SK-N-SH (cell line): ENCODE results near the gene APPL2.

Experiments
- CTCF ChIP-seq: fragments of 200-600 bp; sonication (generic); IDR thresholded peaks from 2 replicates; pipeline ENCODE4 v1.6.1; 2017; ENCODE audit warnings: antibody characterized with exemption, mild to moderate bottlenecking, moderate library complexity
- EP300 ChIP-seq, 2 experiments: IDR thresholded peaks; 2 replicates each; pipeline versions ENCODE4 v1.4.0 to v1.6.1; 2012; ENCODE audit warnings: borderline replicate concordance in 1 of 2, low read depth in 1 of 2, low read length in 1 of 2
- FOXM1 ChIP-seq: IDR thresholded peaks from 2 replicates; pipeline ENCODE4 v1.4.0; 2012; ENCODE audit warnings: low read depth, mild to moderate bottlenecking
- JUND ChIP-seq: IDR thresholded peaks from 2 replicates; pipeline ENCODE4 v1.4.0; 2012
- PBX3 ChIP-seq: IDR thresholded peaks from 2 replicates; pipeline ENCODE4; 2012
- RFX5 ChIP-seq: IDR thresholded peaks from 2 replicates; pipeline ENCODE4 v1.6.1; 2012; ENCODE audit warnings: mild to moderate bottlenecking, improper control_type of control experiment, low read length
- TAF1 ChIP-seq: IDR thresholded peaks from 2 replicates; pipeline ENCODE4 v1.6.1; 2012; ENCODE audit warnings: low read depth, mild to moderate bottlenecking, low read length, moderate library complexity, borderline replicate concordance
- TCF12 ChIP-seq: IDR thresholded peaks from 2 replicates; pipeline ENCODE4 v1.4.0; 2012
- TF ChIP-seq, protein P1 (sequence below): fragments of 150-350 bp; IDR thresholded peaks from 2 replicates; pipeline ENCODE4 v1.6.1; 2017; ENCODE audit warnings: antibody characterized with exemption, low read length, low read depth, borderline replicate concordance

- TF ChIP-seq FOXM1 (no peak), CTCF (no peak), JUND (no peak), TAF1 (no peak), EP300 (IDR thresholded peaks at IDR 0.05; ENCODE audit: borderline replicate concordance in 1 of 2, low read depth in 1 of 2, low read length in 1 of 2) (no peak), RFX5 (no peak), TCF12 (no peak), PBX3 (no peak)
- TF ChIP-seq, protein P1, sequence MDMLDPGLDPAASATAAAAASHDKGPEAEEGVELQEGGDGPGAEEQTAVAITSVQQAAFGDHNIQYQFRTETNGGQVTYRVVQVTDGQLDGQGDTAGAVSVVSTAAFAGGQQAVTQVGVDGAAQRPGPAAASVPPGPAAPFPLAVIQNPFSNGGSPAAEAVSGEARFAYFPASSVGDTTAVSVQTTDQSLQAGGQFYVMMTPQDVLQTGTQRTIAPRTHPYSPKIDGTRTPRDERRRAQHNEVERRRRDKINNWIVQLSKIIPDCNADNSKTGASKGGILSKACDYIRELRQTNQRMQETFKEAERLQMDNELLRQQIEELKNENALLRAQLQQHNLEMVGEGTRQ: no peak
Observed at GRCh38 chr12:105225505-105226015, 10.4 kb downstream of the APPL2 start.
